GM12864 (cell line): ENCODE measurements around the gene PXN.
"Not testable (repeated sequence)": the region's sequence is repeated elsewhere in the genome, so short reads cannot be mapped to it uniquely, and the experiment has no call there.

ENCODE experiments used
- DNase-seq: peaks from one replicate; pipeline ENCODE4 v3.0.0-alpha.2; 2011; ENCODE audit warnings: low read depth
- H3K4me3 ChIP-seq: 2 replicates; pipeline ENCODE4 v1.5.1; 2011; ENCODE audit warnings: mild to moderate bottlenecking, low read depth, low read length, control low read depth
- CTCF ChIP-seq: IDR thresholded peaks from 2 replicates; pipeline ENCODE4 v1.5.1; 2011; ENCODE audit warnings: low read depth, mild to moderate bottlenecking, moderate library complexity, low read length, control low read depth, inconsistent platforms; ENCODE audit errors: missing control alignments

PXN gene

GRCh38 chr12:120207227-120207626, 58.3 kb downstream of the PXN start:
- H3K4me3 ChIP-seq = no peak overlapping the region
- no peak for DNase-seq
- TF ChIP-seq CTCF = no peak

DNA sequence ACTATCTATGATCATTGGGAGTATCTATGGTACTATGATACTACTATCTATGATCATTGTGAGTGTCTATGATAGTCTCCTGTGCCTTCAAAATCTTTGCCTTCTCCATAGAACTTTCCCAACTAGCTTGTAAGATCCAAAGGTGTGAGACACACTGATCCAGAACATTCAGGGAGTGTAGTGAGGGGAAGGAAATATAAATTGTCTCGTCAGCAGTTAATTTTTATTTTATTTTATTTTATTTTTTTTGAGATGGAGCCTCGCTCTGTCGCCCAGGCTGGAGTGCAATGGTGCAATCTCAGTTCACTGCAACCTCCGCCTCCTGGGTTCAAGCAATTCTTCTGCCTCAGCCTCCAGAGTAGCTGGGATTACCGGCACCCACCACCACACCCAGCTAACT, 58.7 kb downstream of the PXN start:
- H3K4me3 ChIP-seq = not testable (repeated sequence)

GRCh38 chr12:120206228-120206627, 59.3 kb downstream of the PXN start:
- no peak overlapping the region for H3K4me3 ChIP-seq
- no peak for DNase-seq
- TF ChIP-seq CTCF = no peak

More for the DNA sequence above, 58.7 kb downstream of the PXN start:
- not testable (repeated sequence) for DNase-seq

DNA sequence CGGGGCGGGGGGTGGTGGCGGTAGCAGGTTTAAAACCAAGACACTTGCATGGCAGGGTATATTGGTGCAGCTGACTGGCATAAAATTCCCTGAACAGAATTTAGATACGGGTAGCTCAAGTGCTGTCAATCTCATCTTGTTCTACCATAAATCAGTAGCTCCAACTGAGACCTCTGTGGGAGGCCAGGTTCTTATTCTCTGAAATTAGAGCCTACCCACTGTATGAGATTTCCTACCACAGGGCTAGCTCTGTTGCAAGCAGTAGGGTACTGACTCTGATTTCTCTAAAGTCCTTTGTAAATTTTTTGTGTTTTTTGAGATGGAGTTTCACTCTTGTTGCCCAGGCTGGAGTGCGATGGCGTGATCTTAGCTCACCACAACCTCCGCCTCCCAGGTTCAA, 61.4 kb downstream of the PXN start:
- TF ChIP-seq CTCF = no peak
- no peak for DNase-seq
- no peak overlapping the region for H3K4me3 ChIP-seq

- DNase-seq = no peak
- no peak for TF ChIP-seq CTCF
- H3K4me3 ChIP-seq = peak overlapping the region; percentile 100
Observed at GRCh38 chr12:120200364-120200800, 65.1 kb downstream of the PXN start.

DNA sequence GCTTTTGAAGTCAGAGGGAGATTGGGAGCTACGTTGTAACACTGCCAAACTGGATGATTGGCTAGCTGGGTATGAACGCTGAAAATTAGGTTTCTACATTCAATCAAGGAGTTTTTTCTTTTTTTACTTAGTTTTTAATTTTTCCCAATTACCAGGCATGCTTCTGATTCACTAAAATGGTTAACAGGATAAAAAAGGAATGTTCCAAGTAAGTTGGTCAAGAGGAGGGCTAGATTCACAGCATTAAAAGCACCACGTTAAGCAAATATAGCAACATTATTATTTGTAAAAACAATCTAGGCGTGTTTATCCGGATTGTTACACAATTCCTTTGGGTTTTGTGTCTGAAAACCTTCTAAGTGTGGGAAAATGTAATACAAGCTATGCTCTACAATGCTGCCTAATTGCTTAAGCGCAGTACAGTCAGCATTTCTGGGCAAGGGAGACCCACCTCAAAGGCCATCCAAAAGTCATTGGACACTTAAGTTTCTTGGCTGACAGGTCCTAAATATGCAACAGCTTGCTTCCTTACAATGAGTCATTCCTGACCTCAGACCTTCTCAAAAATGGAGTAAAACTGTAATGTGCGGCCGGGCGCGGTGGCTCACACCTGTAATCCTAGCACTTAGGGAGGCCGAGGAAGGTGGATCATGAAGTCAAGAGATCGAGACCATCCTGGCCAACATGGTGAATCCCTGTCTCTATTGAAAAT, 65.8 kb downstream of the PXN start:
- no peak for TF ChIP-seq CTCF
- no peak for DNase-seq
- H3K4me3 ChIP-seq = peak overlapping the region; percentile 100

DNA sequence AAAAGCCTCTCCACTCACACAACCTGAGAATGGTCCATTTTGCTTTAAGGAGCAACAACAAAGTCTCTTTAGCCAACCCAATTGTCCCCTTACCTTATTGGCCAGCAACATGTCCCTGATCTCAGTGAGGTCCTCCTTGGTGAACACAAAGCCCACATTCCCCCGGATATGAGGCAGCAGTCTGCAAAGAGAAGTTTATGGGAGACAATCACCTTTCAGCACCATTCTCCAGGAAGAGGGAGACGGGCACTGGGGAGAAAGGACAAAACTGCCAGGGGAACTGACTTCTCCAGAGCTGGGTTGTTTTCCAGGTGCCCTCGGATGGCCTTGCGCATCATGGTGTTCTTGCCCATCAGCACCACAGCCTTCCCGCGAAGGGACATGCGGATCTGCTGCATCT, 66.5 kb downstream of the PXN start:
- no peak for DNase-seq
- peak overlapping the region; percentile 100 for H3K4me3 ChIP-seq
- no peak for TF ChIP-seq CTCF
